GM21825 (cell line): ENCODE data around the gene PLEKHH2.

Experiments used
- ATAC-seq: cut with Tn5 transposase; IDR thresholded peaks from one replicate; pipeline ENCODE4 v1.9.1; 2021; ENCODE audit warnings: mild to moderate bottlenecking, moderate library complexity; ENCODE audit not compliant: unreplicated experiment

Gene PLEKHH2

GRCh38 chr2:43806719-43807031, 169.6 kb downstream of the PLEKHH2 start:
- ATAC-seq, result no peak

GRCh38 chr2:43810452-43810851, 173.4 kb downstream of the PLEKHH2 start:
- no peak for ATAC-seq

GRCh38 chr2:43810888-43811287, 173.8 kb downstream of the PLEKHH2 start:
- ATAC-seq, result no peak

- ATAC-seq, result no peak
Observed at GRCh38 chr2:43812006-43812405, 174.9 kb downstream of the PLEKHH2 start.

GRCh38 chr2:43812947-43813346, 175.9 kb downstream of the PLEKHH2 start:
- ATAC-seq, result no peak

GRCh38 chr2:43814711-43815110, 177.7 kb downstream of the PLEKHH2 start:
- no peak for ATAC-seq
